HuH-7.5 (cell line): ENCODE data around the gene BCKDK.
A peak's percentile ranks its signal among the peaks of the same experiment; 100 is the strongest.

ENCODE experiments used
- DNase-seq: peaks from one replicate; pipeline ENCODE4 v3.0.0; 2011; ENCODE audit warnings: low spot score

The BCKDK gene

DNA sequence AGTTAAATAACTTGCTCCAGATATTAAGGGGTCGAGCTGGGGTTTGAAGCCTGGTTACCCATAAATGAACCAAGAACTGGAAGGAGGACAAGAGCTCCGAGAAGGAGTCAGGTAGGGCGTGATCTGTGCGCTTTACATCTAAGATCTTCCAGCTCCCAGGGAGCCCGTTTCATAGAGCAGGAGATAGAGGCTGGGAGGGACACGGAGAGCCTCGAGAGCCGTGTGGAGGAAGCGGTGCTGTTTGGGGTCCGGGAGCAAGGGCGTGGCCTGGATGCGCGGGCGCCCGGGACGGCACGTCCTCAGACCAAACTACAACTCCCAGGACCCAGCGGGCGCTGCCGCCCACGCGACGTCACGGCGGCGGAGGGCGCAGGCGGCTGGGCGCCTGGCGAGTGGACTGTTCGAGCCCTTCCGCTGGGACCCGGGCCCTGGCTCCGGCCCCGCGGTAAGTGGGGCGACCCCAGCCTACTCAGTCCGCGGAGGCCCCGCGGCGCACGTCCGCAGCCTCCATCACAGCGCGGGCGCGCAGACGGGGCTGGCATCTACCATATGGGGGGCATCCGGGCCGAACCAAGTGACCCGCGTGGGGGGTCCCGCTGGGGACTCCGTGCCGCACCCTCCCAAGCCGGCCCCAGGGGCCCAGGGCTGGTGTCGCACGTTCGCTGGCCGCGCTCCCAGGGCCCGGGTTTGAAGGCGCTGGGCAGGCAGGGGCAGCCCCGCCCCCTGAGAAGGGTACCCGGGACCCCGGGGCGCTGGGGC lies at the start of gene BCKDK:
TSS of gene BCKDK (plus strand) at position 352 of the 759 bp plus-strand sequence. CDS start 838 bp downstream, outside the sequence.
- DNase-seq, result peak; percentile 87

GRCh38 chr16:31061126-31061812 lies 46.9 kb upstream of the BCKDK start:
- DNase-seq, result no peak

- DNase-seq, result no peak
These were observed 46.3 kb upstream of the BCKDK start for GRCh38 chr16:31061813-31062440.

GRCh38 chr16:31063495-31063842 lies 44.7 kb upstream of the BCKDK start:
- DNase-seq, result no peak

- DNase-seq, result no peak
These were observed 44.2 kb upstream of the BCKDK start for GRCh38 chr16:31063843-31064611.

- DNase-seq, result no peak
These were observed 43.2 kb upstream of the BCKDK start for GRCh38 chr16:31064882-31065461.

DNA sequence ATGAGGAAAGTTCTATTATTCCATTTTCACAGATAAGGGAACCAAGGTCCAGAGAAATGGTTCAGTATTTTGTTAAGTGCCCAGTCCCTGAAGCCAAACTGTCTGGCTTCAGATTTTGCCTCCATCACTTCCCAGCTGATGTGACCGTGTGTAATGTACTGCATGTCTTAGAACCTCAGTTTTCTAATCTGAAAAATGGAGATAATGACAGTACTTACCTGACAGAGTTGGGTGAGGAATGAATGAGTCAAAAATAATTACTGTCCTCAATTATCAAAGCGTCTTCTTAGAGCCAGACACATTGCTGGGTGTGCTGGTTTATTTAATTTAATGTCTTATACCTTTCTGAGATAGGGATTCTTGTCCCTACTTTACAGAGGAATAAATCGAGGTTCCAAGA lies 40.8 kb upstream of the BCKDK start:
- DNase-seq, result no peak

DNA sequence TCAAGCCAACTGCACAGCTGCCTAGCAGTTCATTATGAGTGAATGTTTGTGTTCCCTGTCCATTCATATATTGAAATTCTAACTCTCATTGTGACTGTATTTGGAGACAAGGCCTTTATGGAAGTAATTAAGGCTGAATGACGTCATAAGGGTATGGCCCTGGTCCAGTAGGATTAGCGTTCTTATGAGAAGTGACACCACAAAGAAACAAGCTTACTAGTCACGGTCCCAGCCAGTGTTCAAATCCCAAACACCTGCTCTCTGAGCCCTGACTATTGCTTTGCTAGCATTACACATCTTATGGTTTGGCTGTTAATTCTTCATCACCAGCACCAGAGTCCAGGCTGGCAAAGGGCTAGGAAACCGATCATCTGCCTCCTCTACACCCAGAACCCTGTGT lies 36.3 kb upstream of the BCKDK start:
- DNase-seq, result no peak

- DNase-seq, result peak; percentile 56
These were observed 35.5 kb upstream of the BCKDK start for GRCh38 chr16:31072540-31073141.

- DNase-seq, result peak; percentile 94
These were observed 34.8 kb upstream of the BCKDK start for GRCh38 chr16:31073142-31073969.

- peak; percentile 98 for DNase-seq
These were observed 34.0 kb upstream of the BCKDK start, which contains the start of the genes ZNF646 and ZNF668 for GRCh38 chr16:31073970-31074813. ZNF646 (plus strand) TSS chr16:31074422; CDS start chr16:31076325, 1,903 bp downstream. ZNF668 (minus strand) TSS chr16:31074240; CDS start chr16:31064459, 9,781 bp downstream.

- DNase-seq, result no peak
These were observed 33.4 kb upstream of the BCKDK start for GRCh38 chr16:31074814-31075183.

GRCh38 chr16:31076319-31076718 lies 31.9 kb upstream of the BCKDK start:
- DNase-seq, result no peak

GRCh38 chr16:31077024-31077423 lies 31.2 kb upstream of the BCKDK start:
- DNase-seq, result no peak

DNA sequence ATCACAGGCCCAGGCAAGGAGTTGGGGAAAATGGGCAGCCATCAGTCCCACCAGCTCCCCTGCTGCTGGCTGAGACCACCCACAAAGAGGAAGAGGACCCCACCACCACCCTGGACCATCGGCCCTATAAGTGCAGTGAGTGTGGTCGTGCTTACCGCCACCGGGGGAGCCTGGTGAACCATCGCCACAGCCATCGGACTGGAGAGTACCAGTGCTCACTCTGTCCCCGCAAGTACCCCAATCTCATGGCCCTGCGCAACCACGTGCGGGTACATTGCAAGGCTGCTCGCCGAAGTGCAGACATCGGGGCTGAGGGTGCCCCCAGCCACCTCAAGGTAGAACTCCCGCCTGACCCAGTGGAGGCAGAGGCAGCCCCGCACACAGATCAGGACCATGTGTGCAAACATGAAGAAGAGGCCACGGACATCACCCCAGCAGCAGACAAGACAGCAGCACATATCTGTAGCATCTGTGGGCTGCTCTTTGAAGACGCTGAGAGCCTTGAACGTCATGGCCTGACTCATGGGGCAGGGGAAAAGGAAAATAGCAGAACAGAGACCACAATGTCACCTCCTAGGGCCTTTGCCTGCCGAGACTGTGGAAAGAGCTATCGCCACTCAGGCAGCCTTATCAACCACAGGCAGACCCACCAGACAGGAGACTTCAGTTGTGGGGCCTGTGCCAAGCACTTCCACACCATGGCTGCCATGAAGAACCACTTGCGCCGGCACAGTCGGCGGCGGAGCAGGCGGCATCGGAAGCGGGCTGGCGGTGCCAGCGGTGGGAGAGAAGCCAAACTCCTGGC lies 30.4 kb upstream of the BCKDK start:
- no peak for DNase-seq

DNA sequence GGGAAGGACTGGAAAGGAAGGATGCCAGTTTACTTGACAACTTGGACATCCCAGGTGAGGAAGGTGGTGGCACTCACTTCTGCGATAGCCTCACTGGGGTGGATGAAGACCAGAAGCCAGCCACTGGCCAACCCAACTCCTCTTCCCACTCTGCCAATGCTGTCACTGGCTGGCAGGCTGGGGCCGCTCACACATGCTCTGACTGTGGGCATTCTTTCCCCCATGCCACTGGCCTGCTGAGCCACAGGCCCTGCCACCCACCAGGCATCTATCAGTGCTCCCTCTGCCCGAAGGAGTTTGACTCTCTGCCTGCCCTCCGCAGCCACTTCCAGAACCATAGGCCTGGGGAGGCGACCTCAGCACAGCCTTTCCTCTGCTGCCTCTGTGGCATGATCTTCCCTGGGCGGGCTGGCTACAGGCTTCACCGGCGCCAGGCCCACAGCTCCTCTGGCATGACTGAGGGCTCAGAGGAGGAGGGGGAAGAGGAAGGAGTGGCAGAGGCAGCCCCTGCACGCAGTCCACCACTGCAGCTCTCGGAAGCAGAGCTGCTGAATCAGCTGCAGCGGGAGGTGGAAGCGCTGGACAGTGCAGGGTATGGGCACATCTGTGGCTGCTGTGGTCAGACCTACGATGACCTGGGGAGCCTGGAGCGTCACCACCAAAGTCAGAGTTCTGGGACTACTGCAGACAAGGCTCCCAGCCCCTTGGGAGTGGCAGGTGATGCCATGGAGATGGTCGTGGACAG lies 29.4 kb upstream of the BCKDK start:
- DNase-seq, result no peak

GRCh38 chr16:31079342-31079944 lies 28.7 kb upstream of the BCKDK start:
- DNase-seq, result no peak
